ENCODE data around the gene ZNF860.

The ZNF860 gene

GRCh38 chr3:31962801-31963205, 18.7 kb upstream of the ZNF860 start:
- peaks cover 1% of the 10 kb centered on the region for H3K9me3 Mint-ChIP-seq
- H3K27ac Mint-ChIP-seq: no peak overlapping the region
- no peak overlapping the region for H3K4me3 Mint-ChIP-seq
- peaks cover 48% of the 10 kb centered on the region for H3K4me1 Mint-ChIP-seq
- TF ChIP-seq, protein P1, sequence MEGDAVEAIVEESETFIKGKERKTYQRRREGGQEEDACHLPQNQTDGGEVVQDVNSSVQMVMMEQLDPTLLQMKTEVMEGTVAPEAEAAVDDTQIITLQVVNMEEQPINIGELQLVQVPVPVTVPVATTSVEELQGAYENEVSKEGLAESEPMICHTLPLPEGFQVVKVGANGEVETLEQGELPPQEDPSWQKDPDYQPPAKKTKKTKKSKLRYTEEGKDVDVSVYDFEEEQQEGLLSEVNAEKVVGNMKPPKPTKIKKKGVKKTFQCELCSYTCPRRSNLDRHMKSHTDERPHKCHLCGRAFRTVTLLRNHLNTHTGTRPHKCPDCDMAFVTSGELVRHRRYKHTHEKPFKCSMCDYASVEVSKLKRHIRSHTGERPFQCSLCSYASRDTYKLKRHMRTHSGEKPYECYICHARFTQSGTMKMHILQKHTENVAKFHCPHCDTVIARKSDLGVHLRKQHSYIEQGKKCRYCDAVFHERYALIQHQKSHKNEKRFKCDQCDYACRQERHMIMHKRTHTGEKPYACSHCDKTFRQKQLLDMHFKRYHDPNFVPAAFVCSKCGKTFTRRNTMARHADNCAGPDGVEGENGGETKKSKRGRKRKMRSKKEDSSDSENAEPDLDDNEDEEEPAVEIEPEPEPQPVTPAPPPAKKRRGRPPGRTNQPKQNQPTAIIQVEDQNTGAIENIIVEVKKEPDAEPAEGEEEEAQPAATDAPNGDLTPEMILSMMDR (IDR thresholded peaks at IDR 0.05): no peak
- DNase-seq: no peak
- H3K36me3 Mint-ChIP-seq (ENCODE audit: low read depth): peaks cover 7% of the 10 kb centered on the region
- no peaks in the 10 kb centered on the region for H3K27me3 Mint-ChIP-seq (ENCODE audit: low read depth, poor library complexity)

GRCh38 chr3:31966978-31967591, 14.5 kb upstream of the ZNF860 start:
- Mint-ChIP-seq H3K27me3 (ENCODE audit: low read depth, poor library complexity) (no peaks in the 10 kb centered on the region), H3K27ac (no peak overlapping the region), H3K4me3 (no peak overlapping the region), H3K36me3 (ENCODE audit: low read depth) (peaks cover 5% of the 10 kb centered on the region), H3K9me3 (no peaks in the 10 kb centered on the region), H3K4me1 (peaks cover 44% of the 10 kb centered on the region)
- DNase-seq: no peak
- TF ChIP-seq, protein P1 (IDR thresholded peaks at IDR 0.05): no peak

- H3K4me3 Mint-ChIP-seq: no peak overlapping the region
- peaks cover 49% of the 10 kb centered on the region for H3K4me1 Mint-ChIP-seq
- H3K27ac Mint-ChIP-seq: no peak overlapping the region
Observed at GRCh38 chr3:31967592-31967991, 14.0 kb upstream of the ZNF860 start.

GRCh38 chr3:31968369-31968926, 13.1 kb upstream of the ZNF860 start:
- H3K4me1 Mint-ChIP-seq: peaks cover 56% of the 10 kb centered on the region
- peak overlapping the region; percentile 78 for H3K27ac Mint-ChIP-seq

More at GRCh38 chr3:31967592-31967991, 14.0 kb upstream of the ZNF860 start:
- Mint-ChIP-seq H3K9me3 (no peaks in the 10 kb centered on the region), H3K27me3 (ENCODE audit: low read depth, poor library complexity) (no peaks in the 10 kb centered on the region), H3K36me3 (ENCODE audit: low read depth) (peaks cover 5% of the 10 kb centered on the region)
- TF ChIP-seq, protein P1 (IDR thresholded peaks at IDR 0.05): no peak
- DNase-seq: no peak

GRCh38 chr3:31968927-31969418, 12.6 kb upstream of the ZNF860 start:
- peak; percentile 36 for DNase-seq
- Mint-ChIP-seq H3K4me3 (peak overlapping the region; percentile 19), H3K36me3 (ENCODE audit: low read depth) (peaks cover 5% of the 10 kb centered on the region), H3K27me3 (ENCODE audit: low read depth, poor library complexity) (no peaks in the 10 kb centered on the region), H3K4me1 (peaks cover 56% of the 10 kb centered on the region), H3K27ac (peak overlapping the region; percentile 78), H3K9me3 (no peaks in the 10 kb centered on the region)
- TF ChIP-seq, protein P1 (IDR thresholded peaks at IDR 0.05): no peak

More at GRCh38 chr3:31968369-31968926, 13.1 kb upstream of the ZNF860 start:
- peak overlapping the region; percentile 19 for H3K4me3 Mint-ChIP-seq
- TF ChIP-seq, protein P1 (IDR thresholded peaks at IDR 0.05): no peak
- DNase-seq: no peak
- no peaks in the 10 kb centered on the region for H3K9me3 Mint-ChIP-seq
- peaks cover 5% of the 10 kb centered on the region for H3K36me3 Mint-ChIP-seq (ENCODE audit: low read depth)
- H3K27me3 Mint-ChIP-seq (ENCODE audit: low read depth, poor library complexity): no peaks in the 10 kb centered on the region

DNA sequence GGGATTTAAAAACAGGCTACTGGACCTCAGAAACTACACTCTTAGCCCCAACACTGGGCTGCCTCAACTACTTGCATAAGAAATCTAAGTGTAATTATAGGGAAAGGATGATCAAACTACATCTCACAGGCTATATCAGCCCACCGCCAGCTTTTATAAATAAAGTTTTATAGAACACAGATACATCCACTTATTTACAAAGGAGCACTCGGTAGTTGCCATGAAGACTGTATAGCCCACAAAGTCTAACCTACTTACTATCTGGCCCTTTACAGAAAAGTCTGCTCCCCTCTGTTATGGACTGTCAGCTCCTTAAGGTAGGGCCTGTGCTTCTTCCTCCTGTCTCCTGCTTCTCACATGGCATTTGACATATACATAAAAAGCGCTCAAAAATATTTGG, 9.9 kb upstream of the ZNF860 start:
- Mint-ChIP-seq H3K4me3 (no peak overlapping the region), H3K4me1 (peaks cover 63% of the 10 kb centered on the region), H3K9me3 (no peaks in the 10 kb centered on the region), H3K27me3 (ENCODE audit: low read depth, poor library complexity) (no peaks in the 10 kb centered on the region), H3K36me3 (ENCODE audit: low read depth) (peaks cover 10% of the 10 kb centered on the region), H3K27ac (no peak overlapping the region)
- DNase-seq: no peak
- TF ChIP-seq, protein P1 (IDR thresholded peaks at IDR 0.05): no peak

Measured in nephron progenitor cell (in vitro differentiated cells).